K562 (cell line): ENCODE measurements around the gene SFMBT2. TPM values are rescaled to one million over a fixed set of nuclear protein-coding genes. Genes with fewer than 3 reads are reported as not detected.

Experiments
- ASH1L ChIP-seq: fragments of 450-650 bp; IDR thresholded peaks from 2 replicates; pipeline ENCODE4 v1.6.1; 2018; ENCODE audit warnings: borderline replicate concordance, mild to moderate bottlenecking, low read depth; ENCODE audit not compliant: partially characterized antibody
- CEBPB ChIP-seq: fragments of 450-650 bp; IDR thresholded peaks from 2 replicates; pipeline ENCODE4 v1.6.1; 2016; ENCODE audit warnings: missing genetic modification characterization, missing compliant biosample characterization
- DMBX1 ChIP-seq: fragments of 250-450 bp; sonication (Bioruptor Pico); IDR thresholded peaks from 2 replicates; pipeline ENCODE4 v1.8.0; 2022; ENCODE audit warnings: inconsistent platforms, mild to moderate bottlenecking, moderate library complexity, borderline replicate concordance
- EHMT2 ChIP-seq: fragments of 450-650 bp; IDR thresholded peaks from 2 replicates; pipeline ENCODE4 v1.6.1; 2018; ENCODE audit warnings: antibody characterized with exemption
- FOXK2 ChIP-seq, 2 experiments: fragments of 450-650 bp; IDR thresholded peaks in 1 of 2; conservative IDR thresholded peaks in 1 of 2; 2 replicates each; pipeline ENCODE4 v1.6.1; 2016; ENCODE audit warnings: low read depth in 2 of 2, mild to moderate bottlenecking in 1 of 2
- KDM5B ChIP-seq: fragments of 200-600 bp; sonication (generic); IDR thresholded peaks from 2 replicates; pipeline ENCODE4 v1.6.1; 2012; ENCODE audit warnings: low read depth, mild to moderate bottlenecking, moderate library complexity, low read length, control low read depth, inconsistent platforms; ENCODE audit not compliant: insufficient replicate concordance
- L3MBTL2 ChIP-seq: fragments of 450-650 bp; IDR thresholded peaks from 2 replicates; pipeline ENCODE4 v1.6.1; 2016; ENCODE audit warnings: mild to moderate bottlenecking, moderate library complexity
- MAFK ChIP-seq: IDR thresholded peaks from 2 replicates; pipeline ENCODE4 v1.6.1; 2011; ENCODE audit warnings: low read length, improper control_type of control experiment
- NCOR1 ChIP-seq: fragments of 450-650 bp; IDR thresholded peaks from 2 replicates; pipeline ENCODE4 v1.6.1; 2016; ENCODE audit warnings: mild to moderate bottlenecking, moderate library complexity
- NRF1 ChIP-seq, 2 experiments: fragments of 450-650 bp; IDR thresholded peaks in 1 of 2; conservative IDR thresholded peaks in 1 of 2; 2 replicates each; pipeline ENCODE4 v1.6.1; 2014; ENCODE audit warnings: mild to moderate bottlenecking in 2 of 2
- PCBP1 ChIP-seq: fragments of 200-400 bp; formaldehyde crosslinking; IDR thresholded peaks from 2 replicates; pipeline ENCODE4 v1.6.1; 2018; ENCODE audit warnings: mild to moderate bottlenecking, low read depth, low read length; ENCODE audit not compliant: poor library complexity, severe bottlenecking
- PHB2 ChIP-seq: fragments of 450-650 bp; IDR thresholded peaks from 2 replicates; pipeline ENCODE4 v1.6.1; 2017; ENCODE audit warnings: low read depth
- PRPF4 ChIP-seq: fragments of 200-400 bp; formaldehyde crosslinking; IDR thresholded peaks from one replicate; pipeline ENCODE4 v1.6.1; 2017; ENCODE audit warnings: low read length, low read depth, mild to moderate bottlenecking; ENCODE audit not compliant: insufficient read depth, poor library complexity, severe bottlenecking
- RBBP5 ChIP-seq: fragments of 200-600 bp; sonication (generic); IDR thresholded peaks from 2 replicates; pipeline ENCODE4 v1.6.1; 2012; ENCODE audit warnings: borderline replicate concordance, mild to moderate bottlenecking, low read length, control low read depth, inconsistent platforms; ENCODE audit not compliant: insufficient read depth, poor library complexity, severe bottlenecking
- STAT5A ChIP-seq: IDR thresholded peaks from 2 replicates; pipeline ENCODE4 v1.6.1; 2012; ENCODE audit warnings: low read length, inconsistent platforms, borderline replicate concordance
- TAL1 ChIP-seq: fragments of 450-650 bp; IDR thresholded peaks from 2 replicates; pipeline ENCODE4 v1.6.1; 2016; ENCODE audit warnings: mild to moderate bottlenecking
- TEAD4 ChIP-seq, 2 experiments: sonication (generic) in 1 of 2; formaldehyde crosslinking in 1 of 2; IDR thresholded peaks; 2 replicates each; pipeline versions ENCODE4 v1.6.1 to v1.8.0; 2012 to 2022; ENCODE audit warnings: borderline replicate concordance in 1 of 2, inconsistent platforms in 1 of 2, low read length in 1 of 2, mild to moderate bottlenecking in 1 of 2, missing genetic modification reagents in 1 of 2
- ZBTB8A ChIP-seq: fragments of 450-650 bp; IDR thresholded peaks from 2 replicates; pipeline ENCODE4 v1.6.1; 2018; ENCODE audit warnings: mild to moderate bottlenecking, moderate library complexity; ENCODE audit not compliant: partially characterized antibody
- ZNF384 ChIP-seq: IDR thresholded peaks from 2 replicates; pipeline ENCODE4 v1.6.1; 2012; ENCODE audit warnings: low read depth, low read length, improper control_type of control experiment
- polyA plus RNA-seq, 8 experiments: library from polyadenylated mRNA; depleted of rRNA in 4 of 8; stranded (reverse) in 5 of 8; unstranded in 3 of 8; fragments of >200 nt; fragmentation: Nextera tagmentation in 2 of 8; fragmentation: Illumina TruSeq in 1 of 8; extraction: Ambion mirVana in 2 of 8; extraction: Trizol in 1 of 8; gene quantifications; 2 replicates each; pipeline versions ENCODE4 v1.2.1 to v1.2.3, GENCODE V29; 2011 to 2014; ENCODE audit warnings: inconsistent platforms in 1 of 8, missing spikeins in 1 of 8
- total RNA-seq, 7 experiments: library from RNA; depleted of rRNA in 6 of 7; stranded (reverse); fragments of >200 nt in 6 of 7; fragmentation: Illumina TruSeq in 2 of 7; extraction: Trizol in 2 of 7; gene quantifications; 2 replicates each; pipeline versions ENCODE4 v1.2.1 to v1.2.3, GENCODE V29; 2011 to 2021; ENCODE audit warnings: low replicate concordance in 1 of 7
- TF ChIP-seq, protein P1 (sequence below), 2 experiments: fragments of 450-650 bp in 1 of 2; sonication (generic) in 1 of 2; formaldehyde crosslinking in 1 of 2; IDR thresholded peaks in 1 of 2; conservative IDR thresholded peaks in 1 of 2; 2 replicates each; pipeline versions ENCODE4 v1.6.1 to v1.8.1; 2016 to 2023; ENCODE audit warnings: mild to moderate bottlenecking in 2 of 2, moderate library complexity in 2 of 2, inconsistent platforms in 1 of 2, missing genetic modification reagents in 1 of 2
- TF ChIP-seq, protein P2 (sequence below): IDR thresholded peaks from 2 replicates; pipeline ENCODE4 v1.6.1; 2014; ENCODE audit warnings: antibody characterized with exemption
- TF ChIP-seq, protein P3 (sequence below), 2 experiments: IDR thresholded peaks; 2 replicates each; pipeline ENCODE4 v1.6.1; 2011; ENCODE audit warnings: borderline replicate concordance in 1 of 2, control low read depth in 1 of 2, low read depth in 1 of 2, low read length in 1 of 2, mild to moderate bottlenecking in 1 of 2, mixed read lengths in 1 of 2, moderate library complexity in 1 of 2; ENCODE audit not compliant: insufficient read depth in 1 of 2, insufficient read length in 1 of 2, poor library complexity in 1 of 2, severe bottlenecking in 1 of 2; ENCODE audit errors: extremely low read depth in 1 of 2

Gene SFMBT2
- total and polyA plus RNA-seq, 9 of the 15 experiments (the other 6 are each of a cell fraction or from before 2014, with no cell fraction given), result 1.2 to 13.6 (median 7.6) TPM

DNA sequence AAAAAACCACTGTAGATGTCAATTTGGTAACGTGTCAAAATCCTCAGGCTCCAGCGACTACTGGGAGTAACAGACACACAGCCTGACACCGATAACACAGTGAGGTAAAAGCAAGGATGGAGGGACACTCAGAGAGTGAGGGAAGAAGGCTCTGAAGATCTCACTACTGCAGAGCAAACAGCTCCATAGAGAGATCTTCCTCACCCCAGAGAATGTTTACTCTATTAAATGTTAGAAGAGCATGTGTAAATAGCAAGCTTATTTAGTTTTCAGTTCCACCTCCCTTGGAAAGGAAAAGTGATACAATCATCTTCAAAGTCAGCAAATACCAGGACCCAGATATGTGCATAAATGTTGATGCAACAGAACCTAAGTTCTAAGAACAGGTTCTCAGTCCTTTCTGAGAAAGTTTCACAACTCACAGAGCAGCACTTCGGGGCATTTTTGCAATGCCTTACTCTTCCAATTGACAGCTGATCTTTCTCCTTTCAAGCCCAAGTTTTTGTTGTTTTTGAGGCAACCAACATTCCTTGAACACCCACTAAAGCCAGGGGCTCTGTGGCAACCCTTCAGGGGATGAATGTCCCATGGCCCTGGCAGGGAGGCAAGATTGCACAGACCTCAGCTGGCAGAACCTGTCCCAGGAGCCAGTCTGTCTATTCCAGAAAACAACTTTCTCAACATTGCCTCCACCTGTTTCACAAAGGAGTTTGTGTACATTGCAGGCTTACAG is 177.4 kb downstream of the SFMBT2 start (continued):
- peak; percentile 32 for TF ChIP-seq RBBP5
- peak; percentile 39; the same call in 1 of the 2 replicates for TF ChIP-seq L3MBTL2
- peak in 1 of 2 experiments; percentile 17; a peak in 1 of 4 replicates for TF ChIP-seq FOXK2 (conservative IDR thresholded peaks at IDR 0.05 in 1 of 2, IDR thresholded peaks at IDR 0.05 in 1 of 2; ENCODE audit: low read depth in 2 of 2)
- 0 out of 2 replicates have a peak, but pooled peaks have one; percentile 19 for TF ChIP-seq TAL1
- TF ChIP-seq ZBTB8A, result no peak
- TF ChIP-seq, protein P1, sequence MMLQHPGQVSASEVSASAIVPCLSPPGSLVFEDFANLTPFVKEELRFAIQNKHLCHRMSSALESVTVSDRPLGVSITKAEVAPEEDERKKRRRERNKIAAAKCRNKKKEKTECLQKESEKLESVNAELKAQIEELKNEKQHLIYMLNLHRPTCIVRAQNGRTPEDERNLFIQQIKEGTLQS (IDR thresholded peaks at IDR 0.05), result peak; percentile 86; the same call in 1 of the 2 replicates
- TF ChIP-seq, protein P1 (CRISPR knock-in tag; conservative IDR thresholded peaks at IDR 0.05), result no peak
- TF ChIP-seq, protein P2, sequence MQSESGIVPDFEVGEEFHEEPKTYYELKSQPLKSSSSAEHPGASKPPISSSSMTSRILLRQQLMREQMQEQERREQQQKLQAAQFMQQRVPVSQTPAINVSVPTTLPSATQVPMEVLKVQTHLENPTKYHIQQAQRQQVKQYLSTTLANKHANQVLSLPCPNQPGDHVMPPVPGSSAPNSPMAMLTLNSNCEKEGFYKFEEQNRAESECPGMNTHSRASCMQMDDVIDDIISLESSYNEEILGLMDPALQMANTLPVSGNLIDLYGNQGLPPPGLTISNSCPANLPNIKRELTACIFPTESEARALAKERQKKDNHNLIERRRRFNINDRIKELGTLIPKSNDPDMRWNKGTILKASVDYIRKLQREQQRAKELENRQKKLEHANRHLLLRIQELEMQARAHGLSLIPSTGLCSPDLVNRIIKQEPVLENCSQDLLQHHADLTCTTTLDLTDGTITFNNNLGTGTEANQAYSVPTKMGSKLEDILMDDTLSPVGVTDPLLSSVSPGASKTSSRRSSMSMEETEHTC, result no peak
- TF ChIP-seq NCOR1, result peak; percentile 37; the same call in 1 of the 2 replicates
- 0 out of 2 replicates have a peak, but pooled peaks have one; percentile 11 for TF ChIP-seq MAFK
- TF ChIP-seq TEAD4 (IDR thresholded peaks at IDR 0.05; ENCODE audit: low read length), result peak; percentile 63
- TF ChIP-seq TEAD4 (CRISPR knock-in tag; IDR thresholded peaks at IDR 0.05; ENCODE audit: borderline replicate concordance), result no peak
- no peak for TF ChIP-seq EHMT2
- peak; percentile 97 for TF ChIP-seq CEBPB (tag)
- no peak for TF ChIP-seq PRPF4
- TF ChIP-seq KDM5B, result peak; percentile 25
- TF ChIP-seq PCBP1, result no peak
- peak; percentile 57 for TF ChIP-seq STAT5A
- TF ChIP-seq ASH1L, result no peak
- TF ChIP-seq DMBX1 (CRISPR knock-in tag), result no peak
- no peak for TF ChIP-seq NRF1 (conservative IDR thresholded peaks at IDR 0.05 in 1 of 2, IDR thresholded peaks at IDR 0.05 in 1 of 2)
- TF ChIP-seq, protein P3, sequence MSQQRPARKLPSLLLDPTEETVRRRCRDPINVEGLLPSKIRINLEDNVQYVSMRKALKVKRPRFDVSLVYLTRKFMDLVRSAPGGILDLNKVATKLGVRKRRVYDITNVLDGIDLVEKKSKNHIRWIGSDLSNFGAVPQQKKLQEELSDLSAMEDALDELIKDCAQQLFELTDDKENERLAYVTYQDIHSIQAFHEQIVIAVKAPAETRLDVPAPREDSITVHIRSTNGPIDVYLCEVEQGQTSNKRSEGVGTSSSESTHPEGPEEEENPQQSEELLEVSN (IDR thresholded peaks at IDR 0.05; ENCODE audit: borderline replicate concordance in 1 of 2, extremely low read depth in 1 of 2, insufficient read depth in 1 of 2, insufficient read length in 1 of 2, low read depth in 1 of 2, low read length in 1 of 2, poor library complexity in 1 of 2, severe bottlenecking in 1 of 2), result peak in 1 of 2 experiments; percentile 20
- TF ChIP-seq ZNF384, result no peak
- TF ChIP-seq PHB2, result no peak
